GM21515 (cell line): ENCODE measurements around the gene EPAS1.
"Not testable (repeated sequence)": the region's sequence is repeated elsewhere in the genome, so short reads cannot be mapped to it uniquely, and the experiment has no call there.

Source experiments
- ATAC-seq: cut with Tn5 transposase; IDR thresholded peaks from one replicate; pipeline ENCODE4 v1.9.1; 2021; ENCODE audit not compliant: unreplicated experiment

The EPAS1 gene

GRCh38 chr2:46394649-46395510 is 97.7 kb downstream of the EPAS1 start:
- no peak for ATAC-seq

GRCh38 chr2:46395730-46396129 is 98.5 kb downstream of the EPAS1 start:
- not testable (repeated sequence) for ATAC-seq

GRCh38 chr2:46400016-46400415 is 102.8 kb downstream of the EPAS1 start:
- no peak for ATAC-seq

- no peak for ATAC-seq
Measured at GRCh38 chr2:46402874-46403273, 105.7 kb downstream of the EPAS1 start.

- no peak for ATAC-seq
Measured at GRCh38 chr2:46404181-46404759, 107.1 kb downstream of the EPAS1 start.

GRCh38 chr2:46407852-46408455 is 110.7 kb downstream of the EPAS1 start:
- ATAC-seq = no peak

- ATAC-seq = no peak
Measured at GRCh38 chr2:46409756-46410155, 112.5 kb downstream of the EPAS1 start.

GRCh38 chr2:46410273-46411244 is 113.4 kb downstream of the EPAS1 start:
- no peak for ATAC-seq

GRCh38 chr2:46411245-46411641 is 114.0 kb downstream of the EPAS1 start:
- no peak for ATAC-seq

GRCh38 chr2:46411985-46412384 is 114.8 kb downstream of the EPAS1 start:
- ATAC-seq = no peak

GRCh38 chr2:46413111-46413510 is 115.9 kb downstream of the EPAS1 start:
- ATAC-seq = no peak

GRCh38 chr2:46413631-46414030 is 116.4 kb downstream of the EPAS1 start:
- ATAC-seq = no peak

- ATAC-seq = no peak
Measured at GRCh38 chr2:46414701-46415100, 117.5 kb downstream of the EPAS1 start.

- no peak for ATAC-seq
Measured at GRCh38 chr2:46416280-46416679, 119.1 kb downstream of the EPAS1 start.

- no peak for ATAC-seq
Measured at GRCh38 chr2:46416739-46417403, 119.7 kb downstream of the EPAS1 start.

- ATAC-seq = no peak
Measured at GRCh38 chr2:46420945-46421344, 123.7 kb downstream of the EPAS1 start.

- ATAC-seq = no peak
Measured at GRCh38 chr2:46421361-46421760, 124.2 kb downstream of the EPAS1 start.

- ATAC-seq = no peak
Measured at GRCh38 chr2:46422717-46423394, 125.6 kb downstream of the EPAS1 start.

GRCh38 chr2:46424937-46425336 is 127.7 kb downstream of the EPAS1 start:
- ATAC-seq = no peak

GRCh38 chr2:46428911-46429436 is 131.8 kb downstream of the EPAS1 start:
- ATAC-seq = no peak
